SIG-M5 (cell line): ENCODE results near the gene HSH2D.

Experiments
- DNase-seq: peaks from one replicate; lab custom pipeline; 2025; lab: John Stamatoyannopoulos, UW

HSH2D gene

DNA sequence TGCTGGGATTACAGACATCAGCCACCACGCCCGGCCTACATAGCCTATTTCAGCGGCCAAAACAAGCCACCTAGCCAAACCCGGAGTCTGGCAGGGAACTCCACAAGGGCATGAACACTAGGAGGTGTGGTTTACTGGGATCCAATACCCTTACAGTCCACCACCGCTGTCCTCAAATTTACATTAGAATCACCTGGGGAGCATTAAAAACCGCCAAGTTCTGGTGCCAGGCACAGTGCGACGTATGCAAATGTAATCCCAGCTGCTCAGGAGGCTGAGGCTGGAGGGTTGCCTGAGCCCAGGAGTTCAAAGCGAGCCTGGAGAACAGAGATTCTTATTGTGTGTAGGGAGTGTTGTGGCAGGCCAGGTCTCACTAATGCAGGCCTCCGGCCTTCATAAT, 50.0 kb downstream of the HSH2D start:
- no peak for DNase-seq

DNA sequence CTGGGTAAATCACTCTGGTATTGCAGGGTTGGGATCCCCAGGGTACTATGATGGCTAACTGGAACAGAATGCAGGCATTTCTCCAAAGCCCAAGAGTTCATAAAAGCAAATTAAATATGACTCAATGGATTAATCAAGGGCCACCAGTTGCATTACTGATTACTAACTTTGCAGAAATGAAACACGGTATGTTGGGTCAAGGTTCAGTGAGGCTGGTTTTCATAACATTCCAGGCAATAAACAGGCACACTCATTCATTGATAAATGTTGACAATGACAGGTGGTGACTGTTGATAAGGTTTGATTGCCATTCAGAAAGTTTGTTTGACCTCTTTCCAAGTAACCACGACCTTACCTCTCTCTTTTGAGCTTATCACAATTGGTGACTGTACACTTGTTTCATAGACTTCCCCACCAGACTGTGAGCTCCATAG, 53.7 kb downstream of the HSH2D start:
- no peak for DNase-seq

DNA sequence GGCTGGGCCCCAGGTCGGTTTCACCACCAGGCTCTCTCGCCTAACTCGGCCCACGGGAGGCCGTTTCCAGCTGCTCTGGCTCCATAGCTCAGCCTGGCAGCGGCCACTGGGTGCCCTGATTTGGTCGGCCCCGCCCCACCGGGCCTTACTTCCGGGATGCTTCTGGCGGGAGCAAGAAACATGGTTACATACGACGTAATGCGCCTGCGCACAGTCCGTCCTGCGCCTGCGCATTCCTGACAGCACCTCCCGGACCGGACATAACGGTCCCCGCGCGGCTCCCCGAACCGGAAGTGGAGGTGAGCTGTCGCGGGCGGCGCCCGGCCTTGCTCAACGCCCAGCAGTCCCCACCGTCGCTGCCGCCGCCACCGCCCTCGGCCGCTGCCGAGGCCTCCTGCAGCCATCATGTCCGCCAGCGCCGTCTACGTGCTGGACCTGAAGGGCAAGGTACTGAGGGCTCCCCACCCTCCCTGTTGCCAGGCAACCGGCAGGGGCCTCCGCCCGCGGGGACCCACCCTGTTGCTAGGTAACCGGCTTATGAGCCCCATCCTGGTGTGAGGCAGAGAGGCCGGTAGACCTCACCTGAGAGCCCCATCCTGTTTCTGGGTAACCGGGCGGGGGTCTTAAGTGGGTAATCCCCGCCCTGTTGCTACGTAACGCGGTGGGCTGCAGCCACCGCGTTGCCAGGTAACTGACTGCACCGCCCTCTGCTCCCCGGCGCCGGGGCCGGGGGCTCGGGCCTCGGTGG, 54.3 kb downstream of the HSH2D start, which contains the start of gene AP1M1:
AP1M1 (plus strand) TSS at position 290 of the 748 bp plus-strand sequence; CDS start at position 406, 116 bp downstream.
- peak; percentile 43 for DNase-seq

DNA sequence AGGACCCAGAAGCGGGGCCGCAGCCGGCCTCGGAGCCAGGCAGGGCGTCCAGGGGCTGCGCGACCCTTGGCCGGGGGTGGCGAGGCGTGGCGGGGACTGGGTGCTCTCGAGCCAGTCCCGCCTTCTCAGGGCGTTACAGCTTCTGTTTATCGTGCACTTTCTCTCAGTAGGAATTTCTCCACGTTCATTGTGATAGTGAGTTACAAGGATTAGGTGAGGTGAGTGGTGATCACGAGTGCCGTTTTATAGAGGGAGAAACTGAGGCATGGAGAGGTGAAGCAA, 54.8 kb downstream of the HSH2D start:
- DNase-seq = no peak

DNA sequence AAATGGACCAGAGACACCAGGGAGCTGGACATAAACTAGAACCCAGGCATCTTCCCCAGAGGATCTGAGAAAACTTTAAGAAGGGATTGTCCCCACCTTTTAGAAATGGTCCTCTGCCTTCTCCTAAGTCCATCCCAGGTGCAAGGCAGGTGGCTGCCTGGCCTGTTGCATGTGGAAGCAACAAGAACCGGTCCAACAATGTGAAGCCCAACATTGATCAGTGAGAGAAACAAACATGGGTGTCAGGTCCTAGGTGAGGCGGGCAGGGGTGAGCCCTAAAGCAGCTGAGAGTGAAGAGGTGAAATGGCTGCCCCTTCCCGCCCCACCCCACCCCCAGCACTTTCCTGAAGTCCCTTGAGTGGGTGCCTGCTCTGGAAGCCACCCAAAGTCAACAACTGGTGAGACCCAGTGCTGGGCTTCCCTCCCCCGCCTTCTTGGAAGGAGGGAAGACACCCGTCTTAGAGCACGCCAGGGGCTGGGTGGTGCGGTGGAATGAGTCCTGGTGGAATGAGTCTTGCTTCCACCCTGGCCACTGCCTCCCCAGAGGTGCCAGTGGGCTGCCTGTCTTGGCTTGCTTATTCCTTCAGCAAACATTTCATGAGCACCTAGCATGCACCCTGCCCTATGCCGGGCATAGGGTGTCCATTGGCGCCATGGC, 55.9 kb downstream of the HSH2D start:
- no peak for DNase-seq

DNA sequence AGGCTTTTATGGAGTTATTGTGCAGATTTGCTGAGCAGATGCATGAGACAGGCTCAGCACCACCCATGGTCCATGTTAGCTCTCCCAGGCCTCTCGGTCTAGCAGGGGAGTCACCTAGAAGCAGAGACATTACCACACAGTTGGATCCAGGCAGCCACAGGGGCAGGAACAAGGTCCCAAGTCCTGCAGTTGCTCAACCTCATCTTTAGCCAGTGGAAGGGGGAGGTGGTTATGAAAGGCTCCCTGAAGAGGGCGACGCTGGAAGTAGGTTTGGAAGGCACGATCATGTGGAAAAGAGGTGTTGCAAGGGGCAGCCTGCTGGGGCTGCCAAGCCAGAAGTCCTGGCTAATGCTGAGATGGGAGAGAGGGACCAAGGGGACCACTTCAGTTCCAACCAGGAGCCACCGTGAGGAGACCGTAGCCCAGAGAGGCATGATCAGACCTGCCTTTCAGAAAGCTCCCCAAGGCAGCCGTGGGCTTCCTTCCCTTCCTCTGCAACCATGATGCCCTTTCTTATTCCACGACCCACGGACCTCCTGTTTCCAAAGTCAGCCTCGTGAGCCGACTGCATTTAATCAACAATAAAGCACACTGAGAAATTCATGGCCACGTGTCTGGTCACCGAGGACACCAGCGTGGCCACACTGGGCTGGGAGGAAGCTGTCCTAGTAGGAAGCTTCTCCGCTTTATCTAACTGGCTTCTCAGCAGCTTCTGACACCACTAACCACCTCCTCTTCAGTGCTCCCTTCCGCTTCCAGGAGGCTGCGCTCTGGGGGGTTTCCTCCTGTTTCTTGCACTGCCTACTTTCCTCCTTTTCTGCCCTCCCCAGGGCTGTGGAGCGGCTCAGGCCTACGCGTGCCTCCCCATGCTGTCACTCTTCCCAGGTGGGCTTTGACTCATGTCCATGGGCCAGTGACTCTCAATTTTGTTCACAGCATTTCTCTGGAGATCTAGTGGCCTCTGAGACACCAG, 56.8 kb downstream of the HSH2D start:
- no peak for DNase-seq

DNA sequence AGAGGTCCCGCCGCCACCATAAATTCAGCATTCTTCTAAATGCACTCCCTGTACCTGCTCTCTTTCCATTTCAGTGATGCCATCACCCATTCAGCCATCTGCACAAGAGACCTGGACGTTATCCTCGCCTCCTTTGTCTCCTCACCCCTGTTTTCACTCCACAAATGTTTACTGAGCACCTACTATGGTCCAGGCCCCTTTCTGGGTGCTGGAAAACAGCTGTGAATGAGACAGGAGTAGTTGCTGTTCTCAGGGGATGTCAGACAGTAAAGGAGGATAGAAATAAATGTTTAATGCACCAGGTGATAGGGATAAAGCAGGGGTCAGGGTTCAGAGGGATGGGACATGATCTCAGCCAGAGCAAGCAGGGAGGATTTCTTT, 57.5 kb downstream of the HSH2D start:
- DNase-seq = no peak

DNA sequence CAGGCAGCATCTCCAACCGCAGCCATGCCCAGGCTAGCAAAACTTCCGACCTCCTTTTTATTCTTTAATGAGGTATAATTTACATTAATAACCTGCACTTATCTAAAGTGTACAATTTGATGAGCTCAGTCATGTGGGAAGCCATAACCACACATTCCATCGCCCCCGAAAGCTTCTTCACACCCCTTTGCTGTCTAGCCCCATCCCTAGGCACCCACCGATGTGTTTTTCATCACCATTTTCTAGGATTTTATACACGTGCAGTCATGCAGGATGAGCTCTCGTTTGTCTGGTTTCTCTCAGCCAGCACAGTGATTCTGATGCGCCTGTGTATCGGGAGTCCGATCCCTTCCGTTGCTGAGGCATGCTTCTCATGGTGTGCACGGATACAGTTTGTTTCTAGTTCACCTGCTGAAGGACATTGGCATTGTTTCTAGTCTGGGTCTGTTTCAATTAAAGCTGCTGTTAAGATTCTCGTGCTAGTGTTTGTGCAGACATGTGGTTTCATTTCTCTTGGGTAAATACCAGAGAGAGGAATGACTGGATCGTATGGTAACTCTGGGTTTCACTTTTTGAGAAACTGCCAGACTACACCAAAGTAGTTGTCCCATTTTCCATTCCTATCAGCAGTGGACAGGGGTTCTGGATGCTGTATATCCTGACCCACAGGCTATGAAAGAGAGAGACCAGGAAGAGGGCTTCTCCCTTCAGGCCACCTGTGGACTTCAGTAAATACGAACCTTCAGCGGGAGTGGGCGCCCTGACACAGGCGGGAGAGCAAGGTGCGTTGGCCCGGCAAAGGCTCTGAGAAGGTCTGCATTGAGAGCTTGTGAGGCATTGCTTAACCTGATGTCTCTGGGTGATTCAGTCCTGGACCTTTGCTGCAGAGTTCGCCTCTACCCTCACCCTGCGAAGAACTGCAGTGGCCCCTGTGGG, 59.1 kb downstream of the HSH2D start:
- no peak for DNase-seq

DNA sequence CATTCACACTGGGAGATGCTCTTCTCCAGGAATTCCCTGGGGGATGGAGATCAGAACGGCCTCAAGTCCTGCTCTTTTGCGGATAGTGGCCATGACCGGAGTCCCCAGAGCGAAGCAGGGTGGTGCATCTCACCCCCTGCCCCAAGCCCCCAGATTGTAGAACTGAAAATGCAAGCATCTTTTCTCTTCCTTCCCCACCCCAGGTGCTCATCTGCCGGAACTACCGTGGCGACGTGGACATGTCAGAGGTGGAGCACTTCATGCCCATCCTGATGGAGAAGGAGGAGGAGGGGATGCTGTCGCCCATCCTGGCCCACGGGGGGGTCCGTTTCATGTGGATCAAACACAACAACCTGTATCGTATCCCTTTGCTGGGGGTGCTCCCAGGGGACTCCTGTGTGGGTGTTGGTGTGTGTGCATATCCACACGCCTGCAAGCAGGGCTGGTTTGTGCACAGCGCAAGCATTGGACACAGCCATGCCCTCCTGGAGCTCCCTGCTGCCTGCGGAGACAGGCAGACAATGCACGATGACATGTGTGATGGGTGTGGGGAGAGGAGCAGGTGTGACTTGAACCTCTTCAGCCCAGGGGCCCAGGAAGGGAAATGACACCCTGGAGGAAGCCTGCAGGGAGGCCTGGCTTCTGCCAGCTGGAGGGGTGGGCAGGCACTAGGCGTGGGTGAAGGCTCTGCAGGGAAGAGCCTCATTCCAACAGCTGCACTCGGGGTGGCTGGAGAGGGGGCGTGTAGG, 59.9 kb downstream of the HSH2D start:
- no peak for DNase-seq

DNA sequence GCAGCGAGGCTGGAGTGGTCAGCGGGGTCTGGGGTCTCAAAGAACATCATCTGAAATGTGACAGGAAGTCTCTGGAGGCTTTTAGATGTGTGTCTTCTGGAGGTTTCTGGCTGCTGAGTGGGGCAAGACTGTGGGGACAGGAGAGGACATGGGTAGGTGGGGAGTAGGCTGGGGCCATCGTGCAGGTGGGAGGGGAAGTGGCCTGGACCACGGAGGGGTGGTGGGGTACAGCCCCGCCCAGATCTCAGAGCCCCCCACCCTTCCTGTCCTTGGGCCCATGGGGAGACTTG, 60.5 kb downstream of the HSH2D start:
- no peak for DNase-seq

DNA sequence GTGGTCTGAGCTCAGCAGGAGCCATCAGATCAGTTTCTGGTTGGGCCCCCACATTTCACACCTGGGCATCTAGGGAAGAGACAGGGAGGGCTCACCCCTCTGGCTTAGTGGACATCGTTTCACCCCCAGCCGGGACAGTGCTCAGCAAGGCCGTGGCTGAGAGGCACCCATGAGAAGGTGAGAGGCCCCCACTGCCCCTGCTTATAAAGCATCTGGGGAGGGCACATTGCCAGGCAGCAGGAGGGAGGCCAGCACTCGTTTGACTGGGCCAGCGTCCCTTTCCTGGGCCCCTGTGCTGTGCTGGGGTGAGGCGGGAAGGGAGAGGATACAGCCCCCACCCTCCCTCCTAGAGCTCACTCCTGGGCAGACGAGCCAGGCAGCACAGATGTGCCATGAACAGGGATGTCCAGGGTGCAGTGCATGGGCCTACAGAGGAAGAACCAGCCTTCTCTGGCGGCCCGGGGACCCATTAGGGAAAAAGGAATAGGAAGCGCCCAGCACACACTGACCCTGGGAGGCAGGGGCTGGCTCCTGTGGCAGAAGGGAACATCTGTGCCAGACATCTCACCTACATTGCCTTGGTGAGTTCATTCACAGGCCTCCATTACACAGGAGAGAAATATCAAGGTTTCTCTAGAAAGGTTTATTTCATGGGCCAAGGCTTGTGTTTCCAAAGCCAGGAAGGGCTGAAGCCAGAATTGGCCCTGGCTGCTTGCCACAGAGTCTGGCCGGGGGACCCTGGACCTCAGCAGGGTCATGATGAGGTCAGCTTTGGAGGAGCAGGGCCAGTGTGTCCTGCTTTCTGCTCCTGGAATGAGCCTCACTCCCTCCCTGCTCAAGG, 61.9 kb downstream of the HSH2D start:
- no peak for DNase-seq

DNA sequence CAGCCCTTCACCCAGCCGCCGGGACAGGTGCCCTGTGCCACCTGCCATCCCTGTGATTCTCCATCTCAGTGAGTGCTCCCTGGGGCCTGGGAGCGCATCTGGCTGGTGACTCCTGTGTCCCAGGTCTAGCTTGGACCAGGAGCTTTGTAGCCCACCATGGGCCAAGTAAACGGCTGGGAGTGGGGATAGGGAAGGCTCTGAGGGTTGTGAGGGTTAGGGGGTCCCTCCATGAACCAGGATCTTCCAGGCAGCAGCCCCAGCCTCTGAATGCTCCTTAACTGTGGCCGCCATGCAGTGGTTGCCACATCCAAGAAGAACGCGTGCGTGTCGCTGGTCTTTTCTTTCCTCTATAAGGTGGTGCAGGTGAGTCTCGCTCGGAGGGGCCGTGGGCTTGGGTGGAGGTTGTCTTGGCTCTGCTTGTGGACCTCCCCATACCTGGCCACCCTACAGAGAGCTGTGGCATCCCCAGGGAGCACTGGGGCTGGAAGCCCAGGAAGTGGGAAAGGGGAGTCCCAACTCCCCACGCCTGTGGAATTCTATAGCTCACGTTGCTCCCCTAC, 62.6 kb downstream of the HSH2D start:
- DNase-seq = no peak

DNA sequence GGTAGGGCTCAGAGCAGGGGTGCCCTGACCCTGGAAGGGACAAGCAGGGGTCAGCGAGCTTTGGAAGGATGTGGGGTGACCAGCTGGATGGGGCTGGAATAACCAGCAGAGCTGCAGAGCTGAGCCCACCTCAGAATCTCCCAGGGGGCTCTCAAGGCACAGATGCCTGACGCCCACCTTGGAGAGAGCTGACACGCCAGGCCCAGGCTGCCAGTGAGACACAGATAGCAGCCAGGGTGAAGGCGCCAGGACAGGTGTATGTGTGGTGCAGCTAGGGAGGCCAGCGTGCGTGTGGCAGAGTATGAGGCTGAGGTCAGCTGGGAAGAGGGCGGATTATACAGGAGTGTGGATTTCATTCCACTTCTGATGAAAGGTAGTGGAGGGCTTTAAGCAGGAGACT, 63.2 kb downstream of the HSH2D start:
- DNase-seq = no peak

DNA sequence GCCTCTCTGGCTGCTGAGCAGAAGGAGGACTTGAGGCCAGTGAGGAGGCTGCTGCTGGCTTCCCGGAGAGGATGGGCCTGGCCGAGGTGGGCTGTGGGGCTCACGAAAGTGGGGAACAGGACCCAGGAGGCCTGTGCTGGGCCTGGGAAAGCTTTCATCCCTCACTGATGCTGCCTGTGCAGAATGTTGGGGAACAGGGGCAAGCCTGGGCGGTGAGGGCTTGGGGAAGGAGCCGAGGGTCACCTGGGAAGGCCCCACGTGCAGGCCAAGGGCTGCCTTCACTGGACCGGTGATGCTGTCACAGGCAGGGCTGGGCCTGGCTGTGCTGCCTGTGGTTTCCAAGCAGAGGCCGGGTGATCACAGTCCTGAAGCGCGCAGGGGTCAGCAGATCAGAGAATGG, 63.6 kb downstream of the HSH2D start:
- no peak for DNase-seq

DNA sequence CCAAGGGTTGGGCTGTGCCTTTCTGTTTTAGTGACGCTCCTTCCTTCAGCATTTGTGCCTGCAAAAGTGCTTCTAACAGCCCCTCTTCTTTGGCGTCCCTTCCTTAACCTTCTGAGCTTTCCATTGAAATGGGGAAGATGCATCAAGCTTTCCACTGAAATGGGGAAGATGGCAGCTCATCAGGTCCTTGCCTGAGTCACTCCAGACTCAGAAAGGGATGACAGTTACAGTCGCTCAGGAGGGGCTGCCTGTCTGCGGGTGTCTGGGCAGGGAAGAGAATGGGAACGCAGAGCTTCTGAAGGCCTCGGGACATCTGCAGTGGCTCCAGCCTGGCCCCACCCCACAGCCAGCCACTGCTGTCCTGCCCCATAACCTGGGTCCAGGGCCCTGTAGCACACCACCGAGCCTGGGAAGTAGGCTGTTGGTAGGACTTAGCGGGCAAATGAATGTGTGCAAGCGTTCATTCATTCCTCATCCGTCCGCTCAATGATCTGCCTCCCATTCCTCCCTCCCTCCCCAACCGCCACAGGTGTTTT, 64.1 kb downstream of the HSH2D start:
- no peak for DNase-seq
